ENCODE data around the gene SNAPC4. TPM values are rescaled to one million over a fixed set of nuclear protein-coding genes. Genes with fewer than 3 reads are reported as not detected.

SNAPC4 gene
- total and polyA plus RNA-seq, 9 of the 15 experiments (the other 6 are each of a cell fraction or from before 2014, with no cell fraction given), result 0.21 to 21.8 (median 8.8) TPM

GRCh38 chr9:136363106-136363948, 36.6 kb downstream of the SNAPC4 start, which contains the start of gene DNLZ (continued):
- TF ChIP-seq SIX5 (IDR thresholded peaks at IDR 0.05; ENCODE audit: borderline replicate concordance in 1 of 2, insufficient read depth in 1 of 2, low read depth in 1 of 2, low read length in 2 of 2) (peak; percentile 68 to 83; a peak in 3 of 4 replicates), GABPB1 (CRISPR knock-in tag; IDR thresholded peaks at IDR 0.05) (peak; percentile 95), ETS1 (conservative IDR thresholded peaks at IDR 0.05; ENCODE audit: control insufficient read depth, low read depth, low read length) (peak; percentile 97), ZNF507 (tag; conservative IDR thresholded peaks at IDR 0.05) (no peak), ELK1 (CRISPR knock-in tag; IDR thresholded peaks at IDR 0.05) (no peak), RFX7 (CRISPR knock-in tag; IDR thresholded peaks at IDR 0.05) (no peak), FOXM1 (IDR thresholded peaks at IDR 0.05; ENCODE audit: low read depth) (no peak), FOXM1 (CRISPR knock-in tag; IDR thresholded peaks at IDR 0.05; ENCODE audit: low read depth) (peak; percentile 95), CEBPG (CRISPR knock-in tag; IDR thresholded peaks at IDR 0.05) (no peak), CEBPG (tag; conservative IDR thresholded peaks at IDR 0.05 in 1 of 2, IDR thresholded peaks at IDR 0.05 in 1 of 2) (no peak), MLX (CRISPR knock-in tag; conservative IDR thresholded peaks at IDR 0.05) (0 out of 4 replicates have a peak, but pooled peaks of 1 of the 2 experiments have one; percentile 76), GABPB2 (CRISPR knock-in tag; conservative IDR thresholded peaks at IDR 0.05) (no peak), ZKSCAN1 (IDR thresholded peaks at IDR 0.05; ENCODE audit: low read depth, low read length) (no peak), ATF4 (CRISPR knock-in tag; IDR thresholded peaks at IDR 0.05) (0 out of 2 replicates have a peak, but pooled peaks have one; percentile 19), TAF7 (tag; IDR thresholded peaks at IDR 0.05) (no peak), ZNF830 (CRISPR knock-in tag; IDR thresholded peaks at IDR 0.05) (no peak), HMG20A (CRISPR knock-in tag; conservative IDR thresholded peaks at IDR 0.05) (no peak), ZNF134 (CRISPR knock-in tag; conservative IDR thresholded peaks at IDR 0.05) (0 out of 2 replicates have a peak, but pooled peaks have one; percentile 39), POLR2B (IDR thresholded peaks at IDR 0.05; ENCODE audit: low read depth, partially characterized antibody) (peak; percentile 82), ZBTB33 (CRISPR knock-in tag; IDR thresholded peaks at IDR 0.05) (peak; percentile 91), DACH1 (IDR thresholded peaks at IDR 0.05; ENCODE audit: partially characterized antibody) (no peak)
